Aorta (tissue), 5 donors: ENCODE measurements around the gene OAF. TPM values are rescaled to one million over a fixed set of nuclear protein-coding genes. Genes with fewer than 3 reads are reported as not detected.
"Not testable (repeated sequence)": the region's sequence is repeated elsewhere in the genome, so short reads cannot be mapped to it uniquely, and the experiment has no call there.

Experiments used
- ATAC-seq: fragments of 200-7000 bp; cut with Tn5 transposase; one replicate; pipeline ENCODE4 v1.9.1; 2022; ENCODE audit warnings: moderate library complexity; ENCODE audit not compliant: low FRiP score
- DNase-seq, 2 donors: peaks; one replicate each; pipeline ENCODE4 v3.0.0-alpha.2; 2020
- H3K27ac ChIP-seq, 2 donors: one replicate each; pipeline ENCODE4 v1.5.1; 2013; ENCODE audit warnings: low read length in 2 of 2, mild to moderate bottlenecking in 2 of 2, moderate library complexity in 2 of 2, control low read depth in 1 of 2, inconsistent platforms in 1 of 2, low read depth in 1 of 2
- H3K27me3 ChIP-seq, 2 donors: one replicate each; pipeline ENCODE4 v1.6.1; 2013; ENCODE audit warnings: control low read depth in 1 of 2, low read length in 1 of 2, mild to moderate bottlenecking in 1 of 2, moderate library complexity in 1 of 2; ENCODE audit not compliant: insufficient read depth in 2 of 2, control insufficient read depth in 1 of 2
- H3K36me3 ChIP-seq, 2 donors: one replicate each; pipeline ENCODE4 v1.6.1; 2013; ENCODE audit warnings: control low read depth in 1 of 2, low read length in 1 of 2, mild to moderate bottlenecking in 1 of 2; ENCODE audit not compliant: insufficient read depth in 2 of 2, control insufficient read depth in 1 of 2
- H3K4me1 ChIP-seq, 2 donors: one replicate each; pipeline ENCODE4 v1.6.1; 2013; ENCODE audit warnings: low read length in 2 of 2, control low read depth in 1 of 2, mild to moderate bottlenecking in 1 of 2, moderate library complexity in 1 of 2; ENCODE audit not compliant: insufficient read depth in 2 of 2, control insufficient read depth in 1 of 2
- H3K4me3 ChIP-seq, 2 donors: one replicate each; pipeline ENCODE4 v1.5.1; 2013; ENCODE audit warnings: low read length in 2 of 2, control low read depth in 1 of 2, mild to moderate bottlenecking in 1 of 2
- H3K9me3 ChIP-seq: one replicate; pipeline ENCODE4 v1.6.1; 2013; ENCODE audit warnings: mild to moderate bottlenecking, low read length; ENCODE audit not compliant: control insufficient read depth
- WGBS, 2 donors: extraction: QIAGEN DNeasy Blood & Tissue Kit; methylation state at CpG; one replicate each; pipeline ENCODE4 v1.1.7; 2013; 5-methylcytosine and 5-hydroxymethylcytosine counted together
- intact Hi-C, 2 donors: fragments of 100-400 bp; cut with DNase I; formaldehyde crosslinking; loops; one replicate each; pipeline versions ENCODE4 v1.14.2 to v1.15.0; 2022
- polyA plus RNA-seq, 2 donors: library from polyadenylated mRNA; stranded (reverse); fragments of 200-250 nt; gene quantifications; one replicate each; pipeline ENCODE4 v1.2.3, GENCODE V29; 2013
- total RNA-seq, 2 donors: library from RNA; stranded (reverse); fragmentation: NEBNext Ultra II Directional; extraction: Animal tissue kit (Norgen Biotek cat#: 25700); gene quantifications; one replicate each; pipeline ENCODE4 v1.2.1, GENCODE V29; 2021
- donor health status: healthy with polysubstance abuse.
- donor health status: Bipolar disorder and iron deficiency.
- donor health status: DM: no; HTN: no; CAD: no.
- donor health status: DM: no; HTN: no; CAD: no.
- donor health status: DM: yes; HTN: yes; CAD: no.

OAF gene
- total and polyA plus RNA-seq, 4 donors, result 4.8 to 79.1 (median 16.5) TPM

DNA sequence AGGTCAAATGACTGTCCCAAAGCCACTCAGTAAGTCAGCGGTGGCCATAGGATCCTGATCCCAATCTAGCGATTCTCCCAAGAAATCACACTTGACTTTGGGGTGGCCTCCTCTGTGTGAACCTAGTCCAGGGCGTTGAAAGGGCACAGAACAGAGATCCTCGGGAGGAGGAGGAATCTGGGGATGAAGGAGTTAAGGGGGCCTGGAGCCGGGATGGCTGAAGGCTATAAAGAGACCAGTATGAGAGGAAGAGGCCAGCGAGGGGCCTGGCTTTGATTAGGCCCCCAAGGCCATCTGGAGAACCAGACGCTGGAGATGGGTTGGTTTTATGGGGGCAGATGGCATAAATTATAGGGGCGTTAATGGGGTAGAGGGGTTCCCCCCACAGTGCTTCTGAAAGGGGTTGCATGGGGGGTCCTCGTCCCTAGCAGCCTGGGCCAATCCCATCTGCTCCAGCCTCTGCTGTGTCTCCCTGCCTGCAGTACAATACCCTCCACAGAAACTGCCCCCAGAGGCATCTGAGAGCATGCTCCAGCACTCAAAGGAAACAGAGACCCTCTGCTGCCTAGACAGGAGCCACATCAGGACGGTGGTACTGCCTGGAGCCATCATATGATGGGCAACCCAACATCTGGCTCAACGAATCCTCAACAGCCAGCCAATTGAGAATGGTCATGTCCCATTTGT, 37.7 kb upstream of the OAF start:
- DNase-seq (peak in 1 of 2 donors; percentile 63), ATAC-seq (no peak)
- intact Hi-C loops, result loop anchor here (1.0 to 5.0 kb wide), 4 partner anchors 54 to 129 kb away; no protein-coding TSS in a partner anchor
- no peaks in the 10 kb centered on the region for H3K4me1 ChIP-seq
- no peaks in the 10 kb centered on the region for H3K27me3 ChIP-seq
- no peak overlapping the region for H3K27ac ChIP-seq
- no peaks in the 10 kb centered on the region for H3K9me3 ChIP-seq
- H3K4me3 ChIP-seq, result no peak overlapping the region
- 70% methylated on average over 11 of the region's 11 CpGs for WGBS, 2 donors
- no peaks in the 10 kb centered on the region for H3K36me3 ChIP-seq

DNA sequence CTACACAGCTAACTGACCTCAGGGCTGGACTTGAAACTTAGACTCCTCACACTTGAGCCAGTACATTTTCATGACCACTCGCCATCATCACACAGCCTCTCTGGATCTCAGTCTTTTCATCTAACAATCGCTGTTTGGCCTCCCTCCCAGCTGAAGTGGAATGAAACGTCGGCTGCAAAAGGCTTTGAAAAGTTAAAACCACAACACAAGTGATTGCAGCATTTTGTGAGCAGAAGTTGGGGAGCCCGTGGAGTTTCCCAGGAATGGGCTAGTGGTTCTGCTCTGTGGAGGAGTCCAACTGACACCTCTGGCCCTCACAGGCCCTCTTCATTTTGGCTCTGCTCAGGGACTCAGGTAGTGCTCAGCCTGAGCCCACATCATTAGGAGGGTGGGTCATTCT, 37.0 kb upstream of the OAF start:
- ATAC-seq, result no peak
- Histone ChIP-seq H3K27ac (no peak overlapping the region), H3K9me3 (no peaks in the 10 kb centered on the region), H3K27me3 (no peaks in the 10 kb centered on the region), H3K4me3 (no peak overlapping the region), H3K4me1 (no peaks in the 10 kb centered on the region), H3K36me3 (no peaks in the 10 kb centered on the region)
- intact Hi-C loops, result loop anchor here (1.0 to 5.0 kb wide), 4 partner anchors 53 to 128 kb away; no protein-coding TSS in a partner anchor
- no peak for DNase-seq
- 35 to 38% methylated on average over 5 of the region's 5 CpGs for WGBS, 2 donors

DNA sequence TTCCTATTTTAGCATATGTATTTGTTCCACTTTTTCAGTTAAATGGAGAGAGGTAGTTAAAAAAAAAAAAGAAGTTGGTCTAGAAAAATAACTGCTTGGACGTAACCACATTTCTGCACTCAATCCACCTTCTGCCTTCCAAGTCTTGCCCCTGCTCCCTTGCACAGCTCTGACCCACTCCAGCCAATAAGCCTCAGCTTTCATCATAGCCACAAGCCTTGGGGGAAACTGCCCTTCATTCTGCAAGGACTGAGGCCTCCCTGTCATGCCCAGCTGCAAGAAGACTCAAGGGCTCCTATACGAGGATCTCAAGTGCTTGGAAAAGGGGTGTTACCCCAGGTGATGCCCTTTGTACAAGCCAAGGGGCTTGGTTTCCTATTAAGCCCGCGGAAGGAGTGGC, 36.0 kb upstream of the OAF start:
- H3K36me3 ChIP-seq, result no peaks in the 10 kb centered on the region
- H3K27me3 ChIP-seq, result no peaks in the 10 kb centered on the region
- H3K4me3 ChIP-seq, result no peak overlapping the region
- no peaks in the 10 kb centered on the region for H3K9me3 ChIP-seq
- no peak for DNase-seq
- ATAC-seq, result no peak
- intact Hi-C loops, result loop anchor here in 1 of 2 donors (5.0 kb wide), 2 partner anchors 52 to 127 kb away; no protein-coding TSS in a partner anchor
- H3K4me1 ChIP-seq, result no peaks in the 10 kb centered on the region
- WGBS, 2 donors, result 66 to 73% methylated on average over 4 of the region's 4 CpGs
- H3K27ac ChIP-seq, result no peak overlapping the region

DNA sequence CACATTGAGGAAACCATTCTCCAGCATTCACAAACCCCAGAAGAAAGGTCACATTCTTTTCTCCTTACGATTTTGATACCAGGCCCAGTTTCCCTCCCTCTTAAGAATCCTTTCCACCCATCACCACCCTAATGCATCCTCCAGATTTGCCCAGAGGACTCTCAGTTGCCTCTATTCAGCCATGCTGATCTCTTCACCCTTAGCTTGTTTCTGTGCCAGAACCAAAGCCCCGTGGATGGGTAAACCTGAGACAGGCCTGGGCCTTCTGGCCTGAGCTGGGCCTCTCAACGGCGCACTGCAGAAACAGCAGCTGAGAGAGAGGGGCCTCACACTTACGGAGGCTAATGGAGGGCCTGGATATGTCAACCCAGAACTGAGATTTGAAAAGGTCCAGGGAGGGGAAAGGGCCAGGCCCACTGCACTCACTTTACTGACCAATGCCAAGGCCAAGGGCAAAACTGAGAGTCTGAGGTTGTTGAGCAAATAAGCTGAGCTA, 32.2 kb upstream of the OAF start:
- H3K27me3 ChIP-seq, result no peaks in the 10 kb centered on the region
- intact Hi-C loops, result no loop called here
- no peaks in the 10 kb centered on the region for H3K36me3 ChIP-seq
- no peak overlapping the region for H3K4me3 ChIP-seq
- no peak for ATAC-seq
- WGBS, 2 donors, result 81 to 84% methylated on average over 5 of the region's 5 CpGs
- DNase-seq, result no peak
- no peaks in the 10 kb centered on the region for H3K9me3 ChIP-seq
- no peak overlapping the region for H3K27ac ChIP-seq
- H3K4me1 ChIP-seq, result no peaks in the 10 kb centered on the region

DNA sequence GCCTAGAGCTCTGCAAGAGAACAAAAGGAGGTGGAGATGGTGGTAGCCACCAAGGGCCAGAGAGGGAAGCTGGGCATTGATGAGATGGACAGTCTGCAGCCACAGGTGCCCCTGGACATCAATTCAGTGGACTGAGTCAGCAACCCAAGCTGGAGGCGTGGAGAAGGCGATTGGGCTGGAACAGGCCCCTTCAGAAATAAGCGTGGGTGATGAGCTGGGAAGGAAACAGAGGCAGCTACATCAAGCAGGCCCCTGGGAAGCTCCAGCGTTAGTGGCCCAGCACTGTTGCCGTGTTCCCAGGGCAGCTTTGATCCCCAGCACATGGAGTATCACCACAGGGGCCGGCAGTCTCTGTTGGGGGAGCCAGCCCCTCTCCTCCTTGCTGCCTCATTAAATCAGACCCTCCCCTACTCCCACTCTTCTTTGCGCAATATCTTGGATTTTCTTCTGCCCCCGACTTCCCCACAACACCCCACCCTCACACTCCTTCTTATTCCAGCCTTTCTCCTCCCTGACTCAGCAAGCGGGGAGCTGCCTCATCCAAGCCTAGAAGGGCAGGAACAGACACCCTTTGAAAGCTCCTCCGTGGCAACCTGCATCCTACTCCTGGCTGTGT, 31.7 kb upstream of the OAF start:
- no peak overlapping the region for H3K4me3 ChIP-seq
- WGBS, 2 donors, result 93 to 96% methylated on average over 10 of the region's 10 CpGs
- DNase-seq, result peak in 1 of 2 donors; percentile 37
- H3K27me3 ChIP-seq, result no peaks in the 10 kb centered on the region
- H3K36me3 ChIP-seq, result no peaks in the 10 kb centered on the region
- H3K4me1 ChIP-seq, result no peaks in the 10 kb centered on the region
- intact Hi-C loops, result no loop called here
- H3K9me3 ChIP-seq, result no peaks in the 10 kb centered on the region
- no peak overlapping the region for H3K27ac ChIP-seq
- peak; percentile 35 for ATAC-seq

DNA sequence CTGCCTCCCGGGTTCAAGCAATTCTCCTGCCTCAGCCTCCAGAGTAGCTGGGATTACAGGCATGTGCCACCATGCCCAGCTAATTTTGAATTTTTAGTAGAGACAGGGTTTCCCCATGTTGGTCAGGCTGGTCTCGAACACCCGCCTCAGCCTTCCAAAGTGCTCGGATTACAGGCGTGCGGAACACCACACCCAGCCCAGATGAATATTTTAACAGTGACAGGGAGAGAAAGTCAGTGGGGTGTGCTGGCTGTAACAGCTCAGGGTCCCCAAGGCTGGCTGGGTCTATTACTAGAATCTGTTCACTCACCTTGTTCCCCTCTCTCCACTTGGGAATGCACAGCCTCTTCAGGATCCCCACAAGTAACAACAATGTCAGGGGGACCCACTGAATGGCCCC, 30.8 kb upstream of the OAF start:
- intact Hi-C loops, result loop anchor here in 1 of 2 donors (5.0 kb wide), 1 partner anchor 247 kb away; no protein-coding TSS in a partner anchor
- H3K27me3 ChIP-seq, H3K36me3 ChIP-seq, ATAC-seq, H3K27ac ChIP-seq, H3K9me3 ChIP-seq, H3K4me1 ChIP-seq, DNase-seq, H3K4me3 ChIP-seq: not testable (repeated sequence)
- WGBS, 2 donors, result 96 to 97% methylated on average over 6 of the region's 6 CpGs

DNA sequence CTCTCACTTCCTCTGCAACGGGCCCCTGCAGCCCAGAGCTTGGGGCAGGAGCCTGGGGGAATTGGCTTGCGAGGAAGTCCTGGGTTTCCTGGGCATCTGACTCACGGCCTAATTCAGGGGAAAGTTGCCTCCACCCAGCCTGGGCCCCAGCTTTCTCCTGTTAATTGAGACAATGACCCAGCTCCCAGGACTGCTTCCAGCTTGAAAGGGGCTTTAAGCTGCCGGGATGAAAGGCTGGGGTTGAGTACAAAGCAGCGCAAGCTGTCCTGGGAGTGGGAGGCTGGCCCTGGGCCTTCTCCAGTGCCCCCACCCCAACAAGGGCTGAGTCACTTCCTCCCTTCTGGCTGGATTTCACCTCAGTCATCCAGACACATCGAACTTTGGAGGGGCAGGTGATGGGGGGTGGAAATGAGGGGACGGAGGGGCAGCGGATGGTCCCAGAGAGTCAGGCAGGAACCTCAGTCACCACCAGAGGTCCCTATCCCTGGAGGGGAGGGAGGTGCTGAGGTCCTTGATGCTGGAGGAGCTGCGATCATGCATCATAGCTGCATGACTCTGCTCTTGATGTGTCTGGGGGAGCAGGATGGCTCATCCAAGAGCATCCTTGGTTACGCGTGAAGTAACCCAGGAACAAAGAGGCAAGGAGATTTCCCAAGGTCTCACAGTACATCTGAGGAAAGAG, 30.1 kb upstream of the OAF start:
- DNase-seq, result peak in 1 of 2 donors; percentile 64
- H3K4me1 ChIP-seq, result no peaks in the 10 kb centered on the region
- WGBS, 2 donors, result 80 to 81% methylated on average over 11 of the region's 11 CpGs
- ATAC-seq, result no peak
- H3K36me3 ChIP-seq, result no peaks in the 10 kb centered on the region
- intact Hi-C loops, result loop anchor here in 1 of 2 donors (5.0 kb wide), 1 partner anchor 247 kb away; no protein-coding TSS in a partner anchor
- no peaks in the 10 kb centered on the region for H3K9me3 ChIP-seq
- H3K27me3 ChIP-seq, result no peaks in the 10 kb centered on the region
- no peak overlapping the region for H3K4me3 ChIP-seq
- H3K27ac ChIP-seq, result no peak overlapping the region

DNA sequence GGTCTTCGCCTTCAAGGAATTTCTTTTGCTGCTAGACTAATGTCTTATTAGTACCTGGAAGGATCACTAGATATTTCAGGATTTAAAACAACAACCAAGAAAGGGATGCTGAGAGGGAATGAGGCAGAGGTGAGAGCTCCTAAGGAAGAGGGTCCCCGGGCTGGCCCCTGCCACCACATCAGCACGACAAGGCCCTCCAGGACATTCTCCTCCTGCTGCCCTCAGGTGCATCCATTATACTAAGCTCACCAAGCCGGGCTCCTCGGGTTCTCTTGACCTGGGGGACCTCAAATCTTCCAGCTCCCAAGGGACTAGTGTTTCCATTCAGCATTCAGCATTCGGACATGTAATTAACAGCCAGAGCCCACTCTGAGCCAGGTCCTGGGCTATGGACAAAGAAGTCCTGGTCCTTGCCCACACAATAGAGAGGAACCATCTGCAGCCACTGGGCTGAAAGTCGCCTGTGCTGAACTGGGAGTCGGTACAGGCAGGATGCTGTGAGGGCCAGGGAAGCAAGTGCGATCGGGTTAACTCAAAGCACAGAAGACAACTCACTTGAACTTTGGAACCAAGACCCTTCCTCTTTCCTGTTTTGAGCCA, 29.4 kb upstream of the OAF start:
- Histone ChIP-seq H3K27me3 (no peaks in the 10 kb centered on the region), H3K36me3 (no peaks in the 10 kb centered on the region), H3K4me1 (no peaks in the 10 kb centered on the region), H3K9me3 (no peaks in the 10 kb centered on the region), H3K4me3 (no peak overlapping the region), H3K27ac (no peak overlapping the region)
- WGBS, 2 donors, result 93 to 94% methylated on average over 10 of the region's 10 CpGs
- DNase-seq, result peak in 1 of 2 donors; percentile 43
- ATAC-seq, result no peak
- intact Hi-C loops, result loop anchor here in 1 of 2 donors (5.0 kb wide), 1 partner anchor 246 kb away; no protein-coding TSS in a partner anchor
